ENCODE data around the gene VPS13D. TPM values are rescaled to one million over a fixed set of nuclear protein-coding genes. Genes with fewer than 3 reads are reported as not detected.
"Not testable (repeated sequence)": the region's sequence is repeated elsewhere in the genome, so short reads cannot be mapped to it uniquely, and the experiment has no call there.

VPS13D gene
- total and polyA plus RNA-seq, 11 donors, result 32.1 to 301 (median 90.7) TPM

GRCh38 chr1:12468323-12468722 lies 238.5 kb downstream of the VPS13D start:
- TF ChIP-seq, protein P1, sequence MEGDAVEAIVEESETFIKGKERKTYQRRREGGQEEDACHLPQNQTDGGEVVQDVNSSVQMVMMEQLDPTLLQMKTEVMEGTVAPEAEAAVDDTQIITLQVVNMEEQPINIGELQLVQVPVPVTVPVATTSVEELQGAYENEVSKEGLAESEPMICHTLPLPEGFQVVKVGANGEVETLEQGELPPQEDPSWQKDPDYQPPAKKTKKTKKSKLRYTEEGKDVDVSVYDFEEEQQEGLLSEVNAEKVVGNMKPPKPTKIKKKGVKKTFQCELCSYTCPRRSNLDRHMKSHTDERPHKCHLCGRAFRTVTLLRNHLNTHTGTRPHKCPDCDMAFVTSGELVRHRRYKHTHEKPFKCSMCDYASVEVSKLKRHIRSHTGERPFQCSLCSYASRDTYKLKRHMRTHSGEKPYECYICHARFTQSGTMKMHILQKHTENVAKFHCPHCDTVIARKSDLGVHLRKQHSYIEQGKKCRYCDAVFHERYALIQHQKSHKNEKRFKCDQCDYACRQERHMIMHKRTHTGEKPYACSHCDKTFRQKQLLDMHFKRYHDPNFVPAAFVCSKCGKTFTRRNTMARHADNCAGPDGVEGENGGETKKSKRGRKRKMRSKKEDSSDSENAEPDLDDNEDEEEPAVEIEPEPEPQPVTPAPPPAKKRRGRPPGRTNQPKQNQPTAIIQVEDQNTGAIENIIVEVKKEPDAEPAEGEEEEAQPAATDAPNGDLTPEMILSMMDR (IDR thresholded peaks at IDR 0.05), result no peak
- TF ChIP-seq POLR2A (IDR thresholded peaks at IDR 0.05), result no peak
- Histone ChIP-seq H3K36me3 (peaks cover 0 to 21% (median 7%) of the 10 kb centered on the region in 9 donors), H3K9me3 (no peaks in the 10 kb centered on the region), H3K4me1 (peaks cover 0 to 65% (median 36%) of the 10 kb centered on the region in 12 donors), H3K4me3 (no peak overlapping the region), H3K27ac (no peak overlapping the region), H3K27me3 (no peaks in the 10 kb centered on the region)
- intact Hi-C loops (cut with DNase I), result no loop called here
- no peak for DNase-seq
- WGBS, 4 donors, result 75 to 88% (median 77%) methylated on average over 2 of the region's 2 CpGs
- no peak for ATAC-seq

GRCh38 chr1:12469493-12469892 lies 239.7 kb downstream of the VPS13D start:
- Histone ChIP-seq H3K4me1 (peaks cover 0 to 65% (median 39%) of the 10 kb centered on the region in 12 donors), H3K27ac (no peak overlapping the region), H3K4me3 (no peak overlapping the region), H3K9me3 (no peaks in the 10 kb centered on the region), H3K27me3 (no peaks in the 10 kb centered on the region), H3K36me3 (peaks cover 0 to 19% (median 4%) of the 10 kb centered on the region in 9 donors)
- DNase-seq, result no peak
- TF ChIP-seq, protein P1 (IDR thresholded peaks at IDR 0.05), result no peak
- no peak for TF ChIP-seq POLR2A (IDR thresholded peaks at IDR 0.05)
- intact Hi-C loops (cut with DNase I), result no loop called here
- no peak for ATAC-seq
- WGBS, 4 donors, result 38 to 48% (median 40%) methylated on average over 6 of the region's 6 CpGs

- 41 to 64% (median 54%) methylated on average over 4 of the region's 4 CpGs for whole genome bisulfite sequencing, 4 donors
- H3K4me3 ChIP-seq, result no peak overlapping the region
- no peaks in the 10 kb centered on the region for H3K27me3 ChIP-seq
- no peaks in the 10 kb centered on the region for H3K9me3 ChIP-seq
- TF ChIP-seq, protein P1 (IDR thresholded peaks at IDR 0.05), result no peak
- no peak for TF ChIP-seq POLR2A (IDR thresholded peaks at IDR 0.05)
- peaks cover 4 to 65% (median 39%) of the 10 kb centered on the region in 12 donors for H3K4me1 ChIP-seq
- no peak for ATAC-seq
- no peak for DNase-seq
- intact Hi-C loops (cut with DNase I), result loop anchor here in 6 of 10 donors (10.0 kb wide), 3 partner anchors 125 to 145 kb away; partner anchors contain the start of gene DHRS3 (in 2 of the 6)
- H3K36me3 ChIP-seq, result peaks cover 0 to 19% (median 4%) of the 10 kb centered on the region in 9 donors
- H3K27ac ChIP-seq, result peak overlapping the region in 1 of 12 donors; percentile 32
Observed at GRCh38 chr1:12469990-12470389, 240.2 kb downstream of the VPS13D start.

- Histone ChIP-seq H3K4me1 (peaks cover 4 to 67% (median 47%) of the 10 kb centered on the region in 12 donors), H3K36me3 (peaks cover 0 to 19% (median 4%) of the 10 kb centered on the region in 9 donors)
- intact Hi-C loops (cut with DNase I), result loop anchor here in 6 of 10 donors (10.0 kb wide), 3 partner anchors 124 to 144 kb away; partner anchors contain the start of gene DHRS3 (in 2 of the 6)
Observed at GRCh38 chr1:12470916-12471315, 241.1 kb downstream of the VPS13D start.

More at GRCh38 chr1:12470916-12471315, 241.1 kb downstream of the VPS13D start:
- H3K9me3 ChIP-seq, H3K27me3 ChIP-seq, H3K4me3 ChIP-seq, ATAC-seq, DNase-seq: not testable (repeated sequence)
- peak overlapping the region in 1 of 12 donors; percentile 5 for H3K27ac ChIP-seq
- 91 to 94% (median 92%) methylated on average over 3 of the region's 3 CpGs for WGBS, 4 donors
